ENCODE measurements around the gene ARFGEF2. TPM values are rescaled to one million over a fixed set of nuclear protein-coding genes. Genes with fewer than 3 reads are reported as not detected.

Gene ARFGEF2
- total and polyA plus RNA-seq, 2 of the 4 experiments (the other 2 are of a cell fraction): 10.3 to 39.1 TPM

- Histone ChIP-seq H3K79me1 (ENCODE audit: low read depth in 1 of 2, low read length in 2 of 2) (no peaks in the 10 kb centered on the region), H4K20me1 (ENCODE audit: insufficient read depth, low read length) (no peaks in the 10 kb centered on the region), H3K4me3 (ENCODE audit: insufficient read depth, low read depth, low read length) (no peak overlapping the region), H3K27me3 (ENCODE audit: control insufficient read depth, insufficient read depth, low read length) (peaks cover 2% of the 10 kb centered on the region), H2BK5ac (ENCODE audit: low read depth, low read length, poor library complexity, severe bottlenecking) (no peak overlapping the region), H3K4me2 (ENCODE audit: low read depth, low read length) (no peak overlapping the region), H3K23ac (ENCODE audit: low read depth, low read length) (no peak overlapping the region), H3K18ac (ENCODE audit: low read depth, low read length) (no peak overlapping the region), H2AK9ac (replicated peaks; ENCODE audit: low read depth, low read length, poor library complexity) (no peak overlapping the region), H3K14ac (replicated peaks; ENCODE audit: low read depth, low read length) (no peak overlapping the region), H2AK5ac (ENCODE audit: low read depth, low read length) (no peak overlapping the region), H4K8ac (ENCODE audit: low read depth in 2 of 2, low read length in 2 of 2) (no peak overlapping the region), H2AFZ (replicated peaks; ENCODE audit: low read length, poor library complexity) (no peak overlapping the region), H2BK20ac (ENCODE audit: low read depth, low read length) (no peak overlapping the region), H4K5ac (ENCODE audit: low read depth, low read length) (no peak overlapping the region), H4K91ac (ENCODE audit: insufficient read depth, low read depth, low read length) (no peak overlapping the region), H3K9me1 (ENCODE audit: insufficient read depth, low read length) (no peaks in the 10 kb centered on the region), H3K4me1 (ENCODE audit: control insufficient read depth, insufficient read depth, low read length) (no peaks in the 10 kb centered on the region), H3K56ac (ENCODE audit: extremely low read depth, insufficient read depth, low read length) (no peak overlapping the region), H3K4ac (ENCODE audit: low read depth, low read length) (no peak overlapping the region), H3K9ac (ENCODE audit: low read depth, low read length) (no peak overlapping the region), H3K36me3 (ENCODE audit: control insufficient read depth, insufficient read depth, low read length) (no peaks in the 10 kb centered on the region), H2BK120ac (ENCODE audit: low read depth, low read length) (no peak overlapping the region), H2BK15ac (ENCODE audit: low read depth, low read length) (no peak overlapping the region), H3K27ac (ENCODE audit: insufficient read depth, low read length) (no peak overlapping the region), H3K9me3 (ENCODE audit: control insufficient read depth, insufficient read depth, low read length) (peaks cover 9% of the 10 kb centered on the region)
- ChIA-PET POLR2A (ENCODE audit: unreplicated experiment) (no interaction called here), CTCF (interaction anchor here (1.4 kb wide), 1 partner anchor 253 kb away, joined by 4 read pairs; no protein-coding TSS in a partner anchor)
- no TSS peak for BruUV-seq (replicated peaks)
- no peak for TF ChIP-seq CTCF (conservative IDR thresholded peaks at IDR 0.05; ENCODE audit: low read depth, low read length)
- TF ChIP-seq NFE2L2 (IDR thresholded peaks at IDR 0.05; ENCODE audit: low read depth, low read length): no peak
- no peak for TF ChIP-seq POLR2A (IDR thresholded peaks at IDR 0.05; ENCODE audit: low read depth, low read length)
- TF ChIP-seq RAD21 (IDR thresholded peaks at IDR 0.05; ENCODE audit: low read length): no peak
- no peak for TF ChIP-seq ELK1 (IDR thresholded peaks at IDR 0.05; ENCODE audit: borderline replicate concordance, low read depth, low read length)
- no peak for TF ChIP-seq MAFK (IDR thresholded peaks at IDR 0.05; ENCODE audit: low read depth, low read length)
- TF ChIP-seq FOS (IDR thresholded peaks at IDR 0.05; ENCODE audit: low read depth, low read length): no peak
- no peak for TF ChIP-seq CHD1 (IDR thresholded peaks at IDR 0.05; ENCODE audit: low read depth, low read length)
- TF ChIP-seq RCOR1 (IDR thresholded peaks at IDR 0.05; ENCODE audit: insufficient replicate concordance, low read length): no peak
- no peak for TF ChIP-seq MAZ (IDR thresholded peaks at IDR 0.05; ENCODE audit: borderline replicate concordance, low read depth, low read length)
- no peak for TF ChIP-seq USF2 (IDR thresholded peaks at IDR 0.05; ENCODE audit: low read depth, low read length)
- no peak for TF ChIP-seq MXI1 (IDR thresholded peaks at IDR 0.05; ENCODE audit: borderline replicate concordance, low read depth, low read length)
- TF ChIP-seq BHLHE40 (IDR thresholded peaks at IDR 0.05; ENCODE audit: low read depth, low read length): no peak
- no peak for TF ChIP-seq SMC3 (IDR thresholded peaks at IDR 0.05; ENCODE audit: low read depth, low read length)
- intact Hi-C loops (cut with micrococcal nuclease) (loop anchor here (5.0 kb wide), 1 partner anchor 83 kb away; the partner anchor contains the start of gene PREX1), dilution Hi-C loops (cut with HindIII; ENCODE audit: low sequenced_read_pairs, unreplicated experiment) (no loop called here), in situ Hi-C loops (cut with MboI; ENCODE audit: low sequenced_read_pairs) (loop anchor here (5.0 to 25.0 kb wide), 3 partner anchors 253 to 1248 kb away; no protein-coding TSS in a partner anchor)
- no peak for ATAC-seq (ENCODE audit: low read depth)
- no CpG with 5 or more reads among the region's 2 CpGs for WGBS, 2 experiments (ENCODE audit: extremely low coverage in 2 of 2, insufficient read length in 1 of 2)
- no peak for DNase-seq
Observed at GRCh38 chr20:48909910-48910309, 11.6 kb upstream of the ARFGEF2 start.

Data from IMR-90 (cell line).